ENCODE data around the gene ATG2A.

- no peak for TF ChIP-seq CTCF (conservative IDR thresholded peaks at IDR 0.05; ENCODE audit: low read depth, low read length)
- no peak for TF ChIP-seq EZH2 (IDR thresholded peaks at IDR 0.05; ENCODE audit: borderline replicate concordance, low read depth, low read length, poor library complexity, severe bottlenecking)
Observed at GRCh38 chr11:64888729-64889511, 28.1 kb downstream of the ATG2A start.

All from A673 (cell line).